ENCODE measurements around the gene AURKAIP1. TPM values are rescaled to one million over a fixed set of nuclear protein-coding genes. Genes with fewer than 3 reads are reported as not detected.
"Not testable (repeated sequence)": the region's sequence is repeated elsewhere in the genome, so short reads cannot be mapped to it uniquely, and the experiment has no call there.

The AURKAIP1 gene
- polyA plus RNA-seq, 2 donors, result 155 to 158 TPM

- peak overlapping the region; percentile 70 to 81 for H3K27ac ChIP-seq (ENCODE audit: low read depth in 2 of 2, low read length in 1 of 2)
- H3K4me3 ChIP-seq (ENCODE audit: low read depth in 1 of 2, low read length in 2 of 2), result peak overlapping the region; percentile 45 to 62
- no peaks in the 10 kb centered on the region for H3K27me3 ChIP-seq (ENCODE audit: control insufficient read depth in 1 of 2, insufficient read depth in 2 of 2, low read length in 2 of 2)
- WGBS, 2 donors, result 74 to 76% methylated on average over 21 of the region's 21 CpGs
- H3K36me3 ChIP-seq (ENCODE audit: control insufficient read depth in 2 of 2, insufficient read depth in 2 of 2, low read length in 1 of 2), result no peaks in the 10 kb centered on the region
- peaks cover 18 to 23% of the 10 kb centered on the region in 2 donors for H3K4me1 ChIP-seq (ENCODE audit: control insufficient read depth in 2 of 2, insufficient read depth in 2 of 2, low read length in 1 of 2)
- H3K9me3 ChIP-seq (ENCODE audit: control insufficient read depth in 2 of 2, insufficient read depth in 1 of 2, low read depth in 1 of 2, low read length in 1 of 2), result no peaks in the 10 kb centered on the region
Observed at GRCh38 chr1:1419363-1419812, 44.4 kb upstream of the AURKAIP1 start.

- Histone ChIP-seq H3K36me3 (ENCODE audit: control insufficient read depth in 2 of 2, insufficient read depth in 2 of 2, low read length in 1 of 2) (no peaks in the 10 kb centered on the region), H3K4me3 (ENCODE audit: low read depth in 1 of 2, low read length in 2 of 2) (no peak overlapping the region), H3K9me3 (ENCODE audit: control insufficient read depth in 2 of 2, insufficient read depth in 1 of 2, low read depth in 1 of 2, low read length in 1 of 2) (no peaks in the 10 kb centered on the region), H3K27me3 (ENCODE audit: control insufficient read depth in 1 of 2, insufficient read depth in 2 of 2, low read length in 2 of 2) (no peaks in the 10 kb centered on the region), H3K27ac (ENCODE audit: low read depth in 2 of 2, low read length in 1 of 2) (peak overlapping the region; percentile 81 to 87), H3K4me1 (ENCODE audit: control insufficient read depth in 2 of 2, insufficient read depth in 2 of 2, low read length in 1 of 2) (peaks cover 18 to 23% of the 10 kb centered on the region in 2 donors)
- WGBS, 2 donors, result 60 to 68% methylated on average over 25 to 26 of the region's 26 CpGs
Observed at GRCh38 chr1:1418464-1419362, 43.7 kb upstream of the AURKAIP1 start.

GRCh38 chr1:1417825-1418463, 42.9 kb upstream of the AURKAIP1 start:
- H3K4me3 ChIP-seq (ENCODE audit: low read depth in 1 of 2, low read length in 2 of 2); H3K9me3 ChIP-seq (ENCODE audit: control insufficient read depth in 2 of 2, insufficient read depth in 1 of 2, low read depth in 1 of 2, low read length in 1 of 2); H3K27me3 ChIP-seq (ENCODE audit: control insufficient read depth in 1 of 2, insufficient read depth in 2 of 2, low read length in 2 of 2); H3K36me3 ChIP-seq (ENCODE audit: control insufficient read depth in 2 of 2, insufficient read depth in 2 of 2, low read length in 1 of 2): not testable (repeated sequence)
- Histone ChIP-seq H3K27ac (ENCODE audit: low read depth in 2 of 2, low read length in 1 of 2) (peak overlapping the region; percentile 81 to 87), H3K4me1 (ENCODE audit: control insufficient read depth in 2 of 2, insufficient read depth in 2 of 2, low read length in 1 of 2) (peaks cover 18 to 23% of the 10 kb centered on the region in 2 donors)
- 50 to 56% methylated on average over 25 of the region's 25 CpGs for WGBS, 2 donors

GRCh38 chr1:1417396-1417795, 42.4 kb upstream of the AURKAIP1 start:
- H3K27me3 ChIP-seq (ENCODE audit: control insufficient read depth in 1 of 2, insufficient read depth in 2 of 2, low read length in 2 of 2); H3K9me3 ChIP-seq (ENCODE audit: control insufficient read depth in 2 of 2, insufficient read depth in 1 of 2, low read depth in 1 of 2, low read length in 1 of 2); H3K4me3 ChIP-seq (ENCODE audit: low read depth in 1 of 2, low read length in 2 of 2); H3K36me3 ChIP-seq (ENCODE audit: control insufficient read depth in 2 of 2, insufficient read depth in 2 of 2, low read length in 1 of 2): not testable (repeated sequence)
- WGBS, 2 donors, result 49 to 58% methylated on average over 5 of the region's 5 CpGs
- H3K4me1 ChIP-seq (ENCODE audit: control insufficient read depth in 2 of 2, insufficient read depth in 2 of 2, low read length in 1 of 2), result peaks cover 16 to 23% of the 10 kb centered on the region in 2 donors
- H3K27ac ChIP-seq (ENCODE audit: low read depth in 2 of 2, low read length in 1 of 2), result peak overlapping the region; percentile 74 to 87

- Histone ChIP-seq H3K27ac (ENCODE audit: low read depth in 2 of 2, low read length in 1 of 2) (no peak overlapping the region), H3K36me3 (ENCODE audit: control insufficient read depth in 2 of 2, insufficient read depth in 2 of 2, low read length in 1 of 2) (no peaks in the 10 kb centered on the region), H3K9me3 (ENCODE audit: control insufficient read depth in 2 of 2, insufficient read depth in 1 of 2, low read depth in 1 of 2, low read length in 1 of 2) (no peaks in the 10 kb centered on the region), H3K27me3 (ENCODE audit: control insufficient read depth in 1 of 2, insufficient read depth in 2 of 2, low read length in 2 of 2) (no peaks in the 10 kb centered on the region), H3K4me1 (ENCODE audit: control insufficient read depth in 2 of 2, insufficient read depth in 2 of 2, low read length in 1 of 2) (peaks cover 5 to 14% of the 10 kb centered on the region in 2 donors), H3K4me3 (ENCODE audit: low read depth in 1 of 2, low read length in 2 of 2) (no peak overlapping the region)
- WGBS, 2 donors, result 84 to 88% methylated on average over 13 of the region's 13 CpGs
Observed at GRCh38 chr1:1415751-1416150, 40.7 kb upstream of the AURKAIP1 start.

GRCh38 chr1:1412311-1412902, 37.4 kb upstream of the AURKAIP1 start:
- not testable (repeated sequence) for H3K27ac ChIP-seq (ENCODE audit: low read depth in 2 of 2, low read length in 1 of 2); H3K4me1 ChIP-seq (ENCODE audit: control insufficient read depth in 2 of 2, insufficient read depth in 2 of 2, low read length in 1 of 2); H3K36me3 ChIP-seq (ENCODE audit: control insufficient read depth in 2 of 2, insufficient read depth in 2 of 2, low read length in 1 of 2); H3K27me3 ChIP-seq (ENCODE audit: control insufficient read depth in 1 of 2, insufficient read depth in 2 of 2, low read length in 2 of 2); H3K4me3 ChIP-seq (ENCODE audit: low read depth in 1 of 2, low read length in 2 of 2); H3K9me3 ChIP-seq (ENCODE audit: control insufficient read depth in 2 of 2, insufficient read depth in 1 of 2, low read depth in 1 of 2, low read length in 1 of 2)
- 91 to 93% methylated on average over 11 of the region's 11 CpGs for WGBS, 2 donors

GRCh38 chr1:1411626-1412025, 36.6 kb upstream of the AURKAIP1 start:
- Histone ChIP-seq H3K27me3 (ENCODE audit: control insufficient read depth in 1 of 2, insufficient read depth in 2 of 2, low read length in 2 of 2) (no peaks in the 10 kb centered on the region), H3K4me3 (ENCODE audit: low read depth in 1 of 2, low read length in 2 of 2) (no peak overlapping the region), H3K36me3 (ENCODE audit: control insufficient read depth in 2 of 2, insufficient read depth in 2 of 2, low read length in 1 of 2) (no peaks in the 10 kb centered on the region), H3K9me3 (ENCODE audit: control insufficient read depth in 2 of 2, insufficient read depth in 1 of 2, low read depth in 1 of 2, low read length in 1 of 2) (no peaks in the 10 kb centered on the region), H3K4me1 (ENCODE audit: control insufficient read depth in 2 of 2, insufficient read depth in 2 of 2, low read length in 1 of 2) (peaks cover 2 to 4% of the 10 kb centered on the region in 2 donors), H3K27ac (ENCODE audit: low read depth in 2 of 2, low read length in 1 of 2) (no peak overlapping the region)
- 94 to 97% methylated on average over 13 of the region's 13 CpGs for WGBS, 2 donors

- not testable (repeated sequence) for H3K27me3 ChIP-seq (ENCODE audit: control insufficient read depth in 1 of 2, insufficient read depth in 2 of 2, low read length in 2 of 2); H3K4me1 ChIP-seq (ENCODE audit: control insufficient read depth in 2 of 2, insufficient read depth in 2 of 2, low read length in 1 of 2); H3K36me3 ChIP-seq (ENCODE audit: control insufficient read depth in 2 of 2, insufficient read depth in 2 of 2, low read length in 1 of 2); H3K27ac ChIP-seq (ENCODE audit: low read depth in 2 of 2, low read length in 1 of 2); H3K4me3 ChIP-seq (ENCODE audit: low read depth in 1 of 2, low read length in 2 of 2); H3K9me3 ChIP-seq (ENCODE audit: control insufficient read depth in 2 of 2, insufficient read depth in 1 of 2, low read depth in 1 of 2, low read length in 1 of 2)
- 63 to 72% methylated on average over 8 of the region's 8 CpGs for WGBS, 2 donors
Observed at GRCh38 chr1:1410238-1410637, 35.2 kb upstream of the AURKAIP1 start.

- 10% methylated on average over 41 of the region's 41 CpGs for WGBS, 2 donors
- Histone ChIP-seq H3K27ac (ENCODE audit: low read depth in 2 of 2, low read length in 1 of 2) (peak overlapping the region; percentile 90 to 92), H3K9me3 (ENCODE audit: control insufficient read depth in 2 of 2, insufficient read depth in 1 of 2, low read depth in 1 of 2, low read length in 1 of 2) (no peaks in the 10 kb centered on the region), H3K4me3 (ENCODE audit: low read depth in 1 of 2, low read length in 2 of 2) (peak overlapping the region; percentile 95 to 96), H3K4me1 (ENCODE audit: control insufficient read depth in 2 of 2, insufficient read depth in 2 of 2, low read length in 1 of 2) (peaks cover 6 to 9% of the 10 kb centered on the region in 2 donors), H3K36me3 (ENCODE audit: control insufficient read depth in 2 of 2, insufficient read depth in 2 of 2, low read length in 1 of 2) (peaks cover 3 to 13% of the 10 kb centered on the region in 2 donors), H3K27me3 (ENCODE audit: control insufficient read depth in 1 of 2, insufficient read depth in 2 of 2, low read length in 2 of 2) (no peaks in the 10 kb centered on the region)
Observed at GRCh38 chr1:1407636-1408318, 32.8 kb upstream of the AURKAIP1 start.

Data from esophagus (tissue), 2 donors.